Tibial artery (tissue), 4 donors: Measurements from ENCODE around the gene DNPEP.

ENCODE experiments used
- DNase-seq, 2 donors: peaks; one replicate each; pipeline ENCODE4 v3.0.0-alpha.2; 2019
- H3K27ac ChIP-seq, 2 donors: fragments of 200-600 bp; sonication (generic) in 1 of 2; 1 replicate in 1 of 2; 2 replicates in 1 of 2; pipeline ENCODE4 v1.5.1; 2018 to 2019; ENCODE audit warnings: mild to moderate bottlenecking in 1 of 2
- H3K27me3 ChIP-seq, 2 donors: fragments of 200-600 bp; sonication (generic) in 1 of 2; one replicate each; pipeline versions ENCODE4 v1.5.1 to v1.6.0; 2016 to 2019
- H3K36me3 ChIP-seq, 3 donors: fragments of 200-600 bp; sonication (generic) in 2 of 3; one replicate each; pipeline ENCODE4 v1.5.1; 2016 to 2019; ENCODE audit warnings: mild to moderate bottlenecking in 2 of 3
- H3K4me1 ChIP-seq, 4 donors: fragments of 200-600 bp; sonication (generic) in 2 of 4; 1 replicate in 3 of 4; 2 replicates in 1 of 4; pipeline ENCODE4 v1.5.1; 2016 to 2019
- H3K4me3 ChIP-seq, 2 donors: fragments of 200-600 bp; sonication (generic) in 1 of 2; 1 replicate in 1 of 2; 2 replicates in 1 of 2; pipeline ENCODE4 v1.5.1; 2018 to 2019; ENCODE audit warnings: mild to moderate bottlenecking in 2 of 2
- H3K9me3 ChIP-seq, 3 donors: fragments of 200-600 bp; sonication (generic) in 1 of 3; one replicate each; pipeline ENCODE4 v1.5.1; 2016 to 2019
- intact Hi-C: fragments of 100-400 bp; cut with DNase I; formaldehyde crosslinking; loops from one replicate; pipeline ENCODE4 v1.15.0; 2023; ENCODE audit warnings: low total_unique reads
- TF ChIP-seq, protein P1 (sequence below), 2 experiments: fragments of 200-600 bp in 1 of 2; fragments of 450-650 bp in 1 of 2; IDR thresholded peaks; one replicate each; pipeline ENCODE4 v1.5.1; 2017 to 2019; ENCODE audit warnings: antibody characterized with exemption in 2 of 2, mild to moderate bottlenecking in 1 of 2, moderate library complexity in 1 of 2

Gene DNPEP

DNA sequence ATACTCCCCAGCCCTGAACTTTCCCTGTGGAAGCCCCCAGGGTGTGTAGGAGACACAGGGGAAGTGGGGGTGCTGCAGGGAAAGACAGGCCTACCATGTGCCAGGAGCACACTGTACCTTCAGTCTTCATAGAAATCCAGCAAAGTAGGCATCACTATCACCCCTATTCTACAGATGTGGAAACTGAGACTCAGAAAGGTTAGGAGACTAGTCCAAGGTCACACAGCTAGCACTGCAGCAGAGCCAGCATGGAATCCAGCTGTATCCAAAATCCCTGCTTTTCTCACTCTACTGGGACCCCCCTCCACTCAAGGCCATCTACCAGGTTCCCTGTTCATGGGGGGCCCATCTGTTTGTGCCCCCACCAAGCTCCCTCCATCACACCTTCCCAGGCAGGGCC, 6.8 kb downstream of the DNPEP start:
- TF ChIP-seq, protein P1, sequence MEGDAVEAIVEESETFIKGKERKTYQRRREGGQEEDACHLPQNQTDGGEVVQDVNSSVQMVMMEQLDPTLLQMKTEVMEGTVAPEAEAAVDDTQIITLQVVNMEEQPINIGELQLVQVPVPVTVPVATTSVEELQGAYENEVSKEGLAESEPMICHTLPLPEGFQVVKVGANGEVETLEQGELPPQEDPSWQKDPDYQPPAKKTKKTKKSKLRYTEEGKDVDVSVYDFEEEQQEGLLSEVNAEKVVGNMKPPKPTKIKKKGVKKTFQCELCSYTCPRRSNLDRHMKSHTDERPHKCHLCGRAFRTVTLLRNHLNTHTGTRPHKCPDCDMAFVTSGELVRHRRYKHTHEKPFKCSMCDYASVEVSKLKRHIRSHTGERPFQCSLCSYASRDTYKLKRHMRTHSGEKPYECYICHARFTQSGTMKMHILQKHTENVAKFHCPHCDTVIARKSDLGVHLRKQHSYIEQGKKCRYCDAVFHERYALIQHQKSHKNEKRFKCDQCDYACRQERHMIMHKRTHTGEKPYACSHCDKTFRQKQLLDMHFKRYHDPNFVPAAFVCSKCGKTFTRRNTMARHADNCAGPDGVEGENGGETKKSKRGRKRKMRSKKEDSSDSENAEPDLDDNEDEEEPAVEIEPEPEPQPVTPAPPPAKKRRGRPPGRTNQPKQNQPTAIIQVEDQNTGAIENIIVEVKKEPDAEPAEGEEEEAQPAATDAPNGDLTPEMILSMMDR (IDR thresholded peaks at IDR 0.05), result no peak
- peaks cover 0 to 1% (median under 1%) of the 10 kb centered on the region in 4 donors for H3K4me1 ChIP-seq
- no peak overlapping the region for H3K4me3 ChIP-seq
- peaks cover 49 to 93% (median 65%) of the 10 kb centered on the region in 3 donors for H3K36me3 ChIP-seq
- no peak overlapping the region for H3K27ac ChIP-seq
- H3K9me3 ChIP-seq, result no peaks in the 10 kb centered on the region
- no peak for DNase-seq
- intact Hi-C loops, result loop anchor here (10.0 kb wide), 1 partner anchor 206 kb away; the partner anchor contains the start of genes CNPPD1, RETREG2 and SLC23A3
- H3K27me3 ChIP-seq, result no peaks in the 10 kb centered on the region

DNA sequence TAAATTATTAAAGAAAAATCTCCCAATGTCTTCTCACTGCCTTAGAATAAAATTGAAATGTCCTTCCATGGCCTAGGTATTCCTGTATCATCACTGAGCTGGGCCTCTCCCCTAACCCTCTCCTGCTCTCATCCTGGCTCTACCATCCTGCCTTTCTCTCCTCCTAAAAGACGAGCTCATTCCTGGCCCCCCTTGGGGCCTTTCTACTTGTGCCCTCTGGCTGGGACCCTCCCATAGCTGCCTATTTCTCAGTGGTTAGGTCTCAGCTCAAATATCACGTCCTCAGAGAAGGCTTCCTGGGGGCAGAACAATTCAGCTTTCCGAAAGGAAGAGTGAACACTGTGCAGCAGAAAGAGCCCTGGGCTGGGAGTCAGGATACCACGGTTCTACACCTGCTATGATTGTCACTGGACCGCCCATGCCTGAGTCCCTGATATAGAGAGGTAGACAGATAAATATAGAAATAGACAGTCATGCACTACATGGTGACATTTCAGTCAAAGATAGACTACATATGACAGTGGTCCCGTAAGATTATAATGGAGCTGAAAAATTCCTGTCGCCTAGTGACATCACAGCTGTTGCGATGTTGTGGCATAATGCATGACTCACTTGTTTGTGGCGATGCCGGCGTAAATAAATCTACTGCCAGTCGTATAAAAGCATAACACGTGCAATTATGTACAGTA, 9.4 kb downstream of the DNPEP start:
- no peak for DNase-seq
- no peaks in the 10 kb centered on the region for H3K27me3 ChIP-seq
- H3K4me1 ChIP-seq, result no peaks in the 10 kb centered on the region
- H3K4me3 ChIP-seq, result no peak overlapping the region
- TF ChIP-seq, protein P1 (IDR thresholded peaks at IDR 0.05), result no peak
- no peak overlapping the region for H3K27ac ChIP-seq
- H3K36me3 ChIP-seq, result peaks cover 45 to 86% (median 60%) of the 10 kb centered on the region in 3 donors
- H3K9me3 ChIP-seq, result no peaks in the 10 kb centered on the region
- intact Hi-C loops, result no loop called here

DNA sequence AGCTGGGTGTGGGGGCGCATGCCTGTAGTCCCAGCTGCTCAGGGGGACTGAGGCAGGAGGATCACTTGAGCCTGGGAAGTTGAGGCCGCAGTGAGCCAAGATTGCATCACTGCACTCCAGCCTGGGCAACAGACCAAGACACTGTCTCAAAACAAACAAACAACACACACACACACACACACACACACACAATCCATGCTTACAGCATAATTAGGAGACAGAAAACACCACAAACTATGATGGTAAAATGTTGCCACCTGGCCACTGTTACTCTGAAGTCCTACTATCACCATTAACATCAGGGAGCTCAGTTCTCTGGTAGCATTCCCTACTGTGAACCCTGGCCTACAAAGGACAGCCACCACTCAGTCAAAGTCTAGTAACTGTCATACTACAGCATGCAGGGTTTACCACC, 18.3 kb downstream of the DNPEP start:
- H3K9me3 ChIP-seq, result no peaks in the 10 kb centered on the region
- TF ChIP-seq, protein P1 (IDR thresholded peaks at IDR 0.05), result no peak
- peak; percentile 58 to 78 for DNase-seq
- H3K4me1 ChIP-seq, result peaks cover 0 to 15% (median 2%) of the 10 kb centered on the region in 4 donors
- intact Hi-C loops, result no loop called here
- no peak overlapping the region for H3K4me3 ChIP-seq
- H3K36me3 ChIP-seq, result peaks cover 11 to 18% (median 16%) of the 10 kb centered on the region in 3 donors
- peak overlapping the region; percentile 47 to 51 for H3K27ac ChIP-seq
- H3K27me3 ChIP-seq, result no peaks in the 10 kb centered on the region

DNA sequence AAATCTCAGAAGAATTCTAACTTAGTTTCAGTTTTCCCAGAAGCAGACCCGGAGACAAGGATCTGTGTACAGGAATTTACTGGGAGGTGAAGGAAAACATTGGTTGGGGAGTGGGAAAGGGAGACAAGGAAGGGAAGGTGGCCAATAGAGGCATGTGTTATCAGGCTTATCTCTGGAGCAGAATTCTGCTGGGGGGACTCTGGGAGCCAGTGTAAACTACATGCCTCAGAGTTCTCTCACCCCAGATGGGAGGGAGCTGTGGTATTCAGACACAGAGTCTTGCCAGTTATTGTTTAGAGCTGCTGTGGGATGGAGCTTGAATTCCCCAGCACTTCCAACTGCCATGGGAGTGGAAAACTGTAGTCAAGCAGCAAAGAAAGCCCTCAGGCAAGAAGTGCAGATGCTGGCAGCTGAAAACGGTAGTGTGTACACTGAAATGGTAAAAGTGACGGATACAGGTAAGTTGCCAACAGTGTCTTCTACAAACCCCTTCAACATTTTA, 19.0 kb downstream of the DNPEP start:
- no peaks in the 10 kb centered on the region for H3K9me3 ChIP-seq
- peaks cover 0 to 15% (median 2%) of the 10 kb centered on the region in 4 donors for H3K4me1 ChIP-seq
- no peaks in the 10 kb centered on the region for H3K27me3 ChIP-seq
- DNase-seq, result no peak
- TF ChIP-seq, protein P1 (IDR thresholded peaks at IDR 0.05), result no peak
- H3K4me3 ChIP-seq, result peak overlapping the region; percentile 14 to 17
- peak overlapping the region; percentile 47 to 51 for H3K27ac ChIP-seq
- peaks cover 4 to 11% (median 9%) of the 10 kb centered on the region in 3 donors for H3K36me3 ChIP-seq
- intact Hi-C loops, result no loop called here

DNA sequence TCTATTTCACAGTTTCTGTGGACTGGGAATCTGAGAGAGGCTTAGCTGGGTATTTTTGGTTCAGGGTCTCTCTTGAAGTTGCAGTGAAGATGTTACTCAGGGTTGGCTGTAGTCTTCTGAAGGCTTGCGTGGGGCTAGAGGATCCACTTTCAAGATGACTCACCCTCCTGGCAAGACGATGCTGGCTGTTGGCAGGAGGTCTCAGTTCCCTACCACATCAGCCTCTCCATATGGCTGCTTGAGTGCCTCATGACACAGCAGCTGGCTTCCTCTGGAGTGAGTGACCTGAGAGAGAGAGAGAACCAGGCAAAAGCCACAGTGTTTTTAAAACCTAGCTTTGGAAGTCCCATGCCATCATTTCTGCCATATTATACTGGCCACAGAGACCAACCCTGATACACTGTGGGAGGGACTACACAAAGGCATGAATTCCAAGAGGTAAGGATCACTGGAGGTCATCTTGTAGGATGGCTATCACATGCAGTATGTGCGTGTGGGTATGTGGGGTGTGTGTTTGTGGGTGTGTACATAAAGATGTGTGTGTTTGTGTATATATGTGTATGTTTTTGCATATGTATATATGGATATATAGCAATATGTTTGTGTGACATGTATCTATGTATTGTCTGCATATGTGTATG, 25.1 kb downstream of the DNPEP start:
- Histone ChIP-seq H3K9me3 (no peaks in the 10 kb centered on the region), H3K27me3 (peaks cover 0 to 22% of the 10 kb centered on the region in 2 donors), H3K36me3 (no peaks in the 10 kb centered on the region), H3K27ac (no peak overlapping the region), H3K4me1 (peaks cover 0 to 12% (median 11%) of the 10 kb centered on the region in 4 donors), H3K4me3 (no peak overlapping the region)
- DNase-seq, result peak; percentile 60 to 75
- intact Hi-C loops, result no loop called here
- TF ChIP-seq, protein P1 (IDR thresholded peaks at IDR 0.05), result no peak
